Suppressor macrophage treated with lipopolysaccharide for 4 hours (primary cell): ENCODE results near the gene TAF3.
"Not testable (repeated sequence)": the region's sequence is repeated elsewhere in the genome, so short reads cannot be mapped to it uniquely, and the experiment has no call there.

Experiments used
- DNase-seq: peaks from one replicate; pipeline ENCODE4 v3.0.0-alpha.2; 2020

TAF3 gene

GRCh38 chr10:7818295-7819120 is at the start of gene TAF3:
Gene TAF3 (plus strand): TSS chr10:7818505. CDS start chr10:7818710, 205 bp downstream.
- DNase-seq = peak; percentile 93

GRCh38 chr10:7773845-7774801 is 44.2 kb upstream of the TAF3 start:
- no peak for DNase-seq

- no peak for DNase-seq
These were observed 41.5 kb upstream of the TAF3 start for GRCh38 chr10:7776777-7777176.

GRCh38 chr10:7782194-7782593 is 36.1 kb upstream of the TAF3 start:
- not testable (repeated sequence) for DNase-seq

GRCh38 chr10:7786430-7786829 is 31.9 kb upstream of the TAF3 start:
- DNase-seq = peak; percentile 27

GRCh38 chr10:7787150-7787856 is 31.0 kb upstream of the TAF3 start:
- peak; percentile 33 for DNase-seq

GRCh38 chr10:7787857-7788638 is 30.3 kb upstream of the TAF3 start, which contains the start of the genes ATP5F1C and KIN:
Gene ATP5F1C (plus strand): TSS chr10:7788177. CDS start chr10:7788208, 31 bp downstream.
Gene KIN (minus strand): TSS chr10:7787993. CDS start chr10:7787933, 60 bp downstream.
- DNase-seq = peak; percentile 99

- DNase-seq = no peak
These were observed 29.5 kb upstream of the TAF3 start for GRCh38 chr10:7788639-7789286.

GRCh38 chr10:7789390-7789789 is 28.9 kb upstream of the TAF3 start:
- no peak for DNase-seq

- DNase-seq = no peak
These were observed 25.8 kb upstream of the TAF3 start for GRCh38 chr10:7792541-7792940.

GRCh38 chr10:7794251-7795026 is 23.9 kb upstream of the TAF3 start:
- DNase-seq = peak; percentile 25

GRCh38 chr10:7795605-7796004 is 22.7 kb upstream of the TAF3 start:
- no peak for DNase-seq

- peak; percentile 28 for DNase-seq
These were observed 20.7 kb upstream of the TAF3 start for GRCh38 chr10:7797582-7797981.

- DNase-seq = no peak
These were observed 15.7 kb upstream of the TAF3 start for GRCh38 chr10:7802606-7803005.

- no peak for DNase-seq
These were observed 14.1 kb upstream of the TAF3 start for GRCh38 chr10:7804216-7804615.

GRCh38 chr10:7804741-7805140 is 13.6 kb upstream of the TAF3 start:
- no peak for DNase-seq

GRCh38 chr10:7808686-7809267 is 9.5 kb upstream of the TAF3 start:
- no peak for DNase-seq

GRCh38 chr10:7810443-7810842 is 7.9 kb upstream of the TAF3 start:
- DNase-seq = no peak

- DNase-seq = no peak
These were observed 7.3 kb upstream of the TAF3 start for GRCh38 chr10:7811000-7811399.

- DNase-seq = not testable (repeated sequence)
These were observed 6.6 kb upstream of the TAF3 start for GRCh38 chr10:7811743-7812142.
